Karpas-422 (cell line): ENCODE data around the gene ABL2. TPM values are rescaled to one million over a fixed set of nuclear protein-coding genes. Genes with fewer than 3 reads are reported as not detected.

ENCODE experiments used
- DNase-seq: peaks from one replicate; pipeline ENCODE4 v3.0.0-alpha.2; 2015
- H2AFZ ChIP-seq: fragments of 200-600 bp; sonication (generic); 2 replicates; pipeline ENCODE4 v1.6.1; 2014; ENCODE audit warnings: antibody characterized with exemption, low read length, mixed read lengths
- H3K27ac ChIP-seq: fragments of 200-600 bp; sonication (generic); 2 replicates; pipeline ENCODE4 v1.5.1; 2014; ENCODE audit warnings: mild to moderate bottlenecking, low read length, moderate library complexity
- H3K27me3 ChIP-seq: fragments of 200-600 bp; sonication (generic); 2 replicates; pipeline ENCODE4 v1.6.1; 2014; ENCODE audit warnings: low read length, mixed read lengths
- H3K36me3 ChIP-seq: fragments of 200-600 bp; sonication (generic); 2 replicates; pipeline ENCODE4 v1.6.1; 2014; ENCODE audit warnings: low read length, mixed read lengths; ENCODE audit not compliant: insufficient read depth
- H3K4me1 ChIP-seq: fragments of 200-600 bp; sonication (generic); 2 replicates; pipeline ENCODE4 v1.6.1; 2014; ENCODE audit warnings: mild to moderate bottlenecking, low read length, mixed read lengths
- H3K4me2 ChIP-seq: fragments of 200-600 bp; sonication (generic); 2 replicates; pipeline ENCODE4 v1.6.1; 2014; ENCODE audit warnings: low read length, low read depth, mild to moderate bottlenecking; ENCODE audit not compliant: poor library complexity, severe bottlenecking
- H3K4me3 ChIP-seq: fragments of 200-600 bp; sonication (generic); 2 replicates; pipeline ENCODE4 v1.5.1; 2014; ENCODE audit warnings: mild to moderate bottlenecking, antibody characterized with exemption, low read length, mixed read lengths
- H3K79me2 ChIP-seq: fragments of 200-600 bp; sonication (generic); 2 replicates; pipeline ENCODE4 v1.6.1; 2014; ENCODE audit warnings: mild to moderate bottlenecking, low read length, mixed read lengths
- H3K9ac ChIP-seq: fragments of 200-600 bp; sonication (generic); 2 replicates; pipeline ENCODE4 v1.6.0; 2014; ENCODE audit warnings: low read length
- H3K9me2 ChIP-seq: fragments of 200-600 bp; sonication (generic), shearing (Covaris generic); replicated peaks from 2 replicates; pipeline ENCODE4 v1.6.0; 2014; ENCODE audit warnings: mild to moderate bottlenecking, low read length, moderate library complexity; ENCODE audit not compliant: insufficient read depth
- H3K9me3 ChIP-seq: fragments of 300-700, 200-600 bp; sonication (generic); 2 replicates; pipeline ENCODE4 v1.6.1; 2014; ENCODE audit warnings: low read length, mixed read lengths
- H4K20me1 ChIP-seq: fragments of 200-600 bp; sonication (generic); 2 replicates; pipeline ENCODE4 v1.6.1; 2014; ENCODE audit warnings: mild to moderate bottlenecking, antibody characterized with exemption, low read length, low read depth; ENCODE audit not compliant: insufficient read depth
- total RNA-seq: library from RNA; depleted of rRNA; stranded (reverse); fragments of >200 nt; shearing (Covaris generic); gene quantifications from 2 replicates; pipeline ENCODE4 v1.2.3, GENCODE V29; 2014; ENCODE audit warnings: low replicate concordance

Gene ABL2
- total RNA-seq, 1 experiment from 2014 or later: 14.3 TPM

DNA sequence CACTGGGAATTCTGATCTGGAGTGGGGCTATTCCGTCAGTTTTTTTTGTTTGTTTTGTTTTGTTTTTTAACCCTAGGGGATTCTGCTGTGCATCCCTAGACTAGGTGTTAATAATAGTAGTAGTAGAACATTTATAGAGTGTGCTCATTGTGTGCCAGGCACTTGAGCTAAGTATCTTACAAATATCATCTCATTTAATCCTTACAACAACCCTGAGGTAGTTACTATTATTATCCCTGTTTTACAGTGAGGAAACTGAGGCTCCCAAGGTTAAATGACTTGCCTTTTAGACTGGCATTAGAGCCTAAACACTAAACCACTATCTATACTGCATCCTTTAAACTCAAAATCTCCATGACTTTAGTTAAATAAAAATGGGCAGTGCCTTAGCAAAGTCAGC is 125.5 kb downstream of the ABL2 start:
- Histone ChIP-seq H3K36me3 (peaks cover 7% of the 10 kb centered on the region; the same call in 1 of the 2 replicates), H2AFZ (no peak overlapping the region), H3K9me3 (no peaks in the 10 kb centered on the region), H3K79me2 (no peaks in the 10 kb centered on the region), H4K20me1 (no peaks in the 10 kb centered on the region), H3K27ac (no peak overlapping the region), H3K4me3 (no peak overlapping the region), H3K4me2 (no peak overlapping the region), H3K9me2 (no peaks in the 10 kb centered on the region), H3K4me1 (peaks cover 37% of the 10 kb centered on the region), H3K27me3 (no peaks in the 10 kb centered on the region), H3K9ac (no peak overlapping the region)
- no peak for DNase-seq

- Histone ChIP-seq H3K79me2 (no peaks in the 10 kb centered on the region), H3K27me3 (no peaks in the 10 kb centered on the region), H3K4me3 (no peak overlapping the region), H3K9me3 (no peaks in the 10 kb centered on the region), H3K36me3 (peaks cover 11% of the 10 kb centered on the region), H4K20me1 (no peaks in the 10 kb centered on the region), H3K4me1 (peaks cover 18% of the 10 kb centered on the region), H3K9me2 (no peaks in the 10 kb centered on the region), H3K4me2 (no peak overlapping the region), H3K9ac (no peak overlapping the region), H2AFZ (no peak overlapping the region), H3K27ac (no peak overlapping the region)
- DNase-seq: no peak
Measured at GRCh38 chr1:179101566-179101965, 127.9 kb downstream of the ABL2 start.

GRCh38 chr1:179099891-179100290 is 129.6 kb downstream of the ABL2 start:
- H3K9ac ChIP-seq: no peak overlapping the region
- H3K9me2 ChIP-seq: no peaks in the 10 kb centered on the region
- H3K4me2 ChIP-seq: no peak overlapping the region
- DNase-seq: no peak
- H2AFZ ChIP-seq: no peak overlapping the region
- no peaks in the 10 kb centered on the region for H4K20me1 ChIP-seq
- H3K79me2 ChIP-seq: no peaks in the 10 kb centered on the region
- H3K27ac ChIP-seq: no peak overlapping the region
- H3K4me3 ChIP-seq: no peak overlapping the region
- H3K36me3 ChIP-seq: peaks cover 23% of the 10 kb centered on the region
- H3K9me3 ChIP-seq: no peaks in the 10 kb centered on the region
- peaks cover under 1% of the 10 kb centered on the region for H3K4me1 ChIP-seq
- H3K27me3 ChIP-seq: no peaks in the 10 kb centered on the region

GRCh38 chr1:179095924-179096323 is 133.6 kb downstream of the ABL2 start:
- no peak for DNase-seq
- Histone ChIP-seq H3K27me3 (no peaks in the 10 kb centered on the region), H2AFZ (no peak overlapping the region), H3K9ac (no peak overlapping the region), H3K4me1 (peaks cover 13% of the 10 kb centered on the region), H3K4me3 (no peak overlapping the region), H3K9me2 (no peaks in the 10 kb centered on the region), H3K9me3 (no peaks in the 10 kb centered on the region), H3K36me3 (peaks cover 53% of the 10 kb centered on the region), H3K27ac (no peak overlapping the region), H3K4me2 (no peak overlapping the region), H3K79me2 (peaks cover 5% of the 10 kb centered on the region), H4K20me1 (no peaks in the 10 kb centered on the region)

- no peak for DNase-seq
- H2AFZ ChIP-seq: no peak overlapping the region
- H3K4me1 ChIP-seq: peaks cover 19% of the 10 kb centered on the region
- no peaks in the 10 kb centered on the region for H3K27me3 ChIP-seq
- no peaks in the 10 kb centered on the region for H4K20me1 ChIP-seq
- no peaks in the 10 kb centered on the region for H3K9me2 ChIP-seq
- no peak overlapping the region for H3K4me3 ChIP-seq
- peaks cover 59% of the 10 kb centered on the region for H3K36me3 ChIP-seq
- H3K27ac ChIP-seq: no peak overlapping the region
- H3K9ac ChIP-seq: no peak overlapping the region
- H3K79me2 ChIP-seq: peaks cover 10% of the 10 kb centered on the region
- no peaks in the 10 kb centered on the region for H3K9me3 ChIP-seq
- H3K4me2 ChIP-seq: no peak overlapping the region
Measured at GRCh38 chr1:179095377-179095776, 134.1 kb downstream of the ABL2 start.

DNA sequence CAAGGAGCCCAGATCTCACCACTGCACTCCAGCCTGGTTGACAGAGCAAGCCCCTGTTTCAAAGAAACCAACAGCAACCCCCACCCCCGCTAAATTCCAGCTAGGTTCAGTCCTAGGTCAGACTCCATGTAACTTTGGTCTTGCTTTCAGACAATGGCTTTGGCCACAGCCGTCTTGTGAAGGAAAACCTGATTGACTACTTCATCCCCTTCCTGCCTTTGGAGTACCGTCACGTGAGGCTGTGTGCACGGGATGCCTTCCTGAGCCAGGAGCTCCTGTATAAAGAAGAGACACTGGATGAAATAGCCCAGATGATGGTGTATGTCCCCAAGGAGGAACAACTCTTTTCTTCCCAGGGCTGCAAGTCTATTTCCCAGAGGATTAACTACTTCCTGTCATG is 134.7 kb downstream of the ABL2 start:
- H3K4me1 ChIP-seq: peaks cover 22% of the 10 kb centered on the region
- no peak overlapping the region for H3K4me3 ChIP-seq
- H2AFZ ChIP-seq: no peak overlapping the region
- H3K27ac ChIP-seq: no peak overlapping the region
- no peak overlapping the region for H3K4me2 ChIP-seq
- H3K9me3 ChIP-seq: no peaks in the 10 kb centered on the region
- H3K9ac ChIP-seq: no peak overlapping the region
- peaks cover 61% of the 10 kb centered on the region for H3K36me3 ChIP-seq
- peaks cover 14% of the 10 kb centered on the region for H3K79me2 ChIP-seq
- H3K9me2 ChIP-seq: no peaks in the 10 kb centered on the region
- no peaks in the 10 kb centered on the region; the same call in 1 of the 2 replicates for H4K20me1 ChIP-seq
- no peak for DNase-seq
- no peaks in the 10 kb centered on the region for H3K27me3 ChIP-seq

- H3K27ac ChIP-seq: no peak overlapping the region
- H3K27me3 ChIP-seq: no peaks in the 10 kb centered on the region
- H3K9me2 ChIP-seq: no peaks in the 10 kb centered on the region
- peaks cover 69% of the 10 kb centered on the region for H3K36me3 ChIP-seq
- peaks cover under 1% of the 10 kb centered on the region; the same call in 1 of the 2 replicates for H4K20me1 ChIP-seq
- no peak overlapping the region for H2AFZ ChIP-seq
- no peak overlapping the region for H3K9ac ChIP-seq
- no peak for DNase-seq
- H3K9me3 ChIP-seq: no peaks in the 10 kb centered on the region
- peaks cover 26% of the 10 kb centered on the region for H3K79me2 ChIP-seq
- H3K4me1 ChIP-seq: peaks cover 40% of the 10 kb centered on the region
- H3K4me3 ChIP-seq: no peak overlapping the region
- H3K4me2 ChIP-seq: no peak overlapping the region
Measured at GRCh38 chr1:179092896-179093461, 136.5 kb downstream of the ABL2 start.

- Histone ChIP-seq H3K27ac (peak overlapping the region; percentile 67), H3K79me2 (peaks cover 34% of the 10 kb centered on the region), H3K4me1 (peaks cover 53% of the 10 kb centered on the region), H2AFZ (no peak overlapping the region), H3K9me2 (no peaks in the 10 kb centered on the region), H3K36me3 (peaks cover 67% of the 10 kb centered on the region), H3K27me3 (no peaks in the 10 kb centered on the region), H3K9me3 (no peaks in the 10 kb centered on the region), H3K9ac (peak overlapping the region; percentile 17; the same call in 1 of the 2 replicates), H4K20me1 (peaks cover 7% of the 10 kb centered on the region; the same call in 1 of the 2 replicates), H3K4me2 (no peak overlapping the region), H3K4me3 (no peak overlapping the region)
- no peak for DNase-seq
Measured at GRCh38 chr1:179091691-179092165, 137.7 kb downstream of the ABL2 start.
